UCSD-AML1 (cell line): ENCODE data around the gene CXCR5.

Source experiments
- DNase-seq: peaks from one replicate; lab custom pipeline; 2025; ENCODE audit not compliant: unreplicated experiment; lab: John Stamatoyannopoulos, UW

The CXCR5 gene

GRCh38 chr11:118924591-118925585, 41.2 kb downstream of the CXCR5 start:
- peak; percentile 59 for DNase-seq

GRCh38 chr11:118927554-118928100, 43.9 kb downstream of the CXCR5 start:
- no peak for DNase-seq

- DNase-seq, result peak; percentile 89
Measured at GRCh38 chr11:118928101-118928869, 44.6 kb downstream of the CXCR5 start.

- DNase-seq, result peak; percentile 82
Measured at GRCh38 chr11:118928870-118929500, 45.3 kb downstream of the CXCR5 start.

GRCh38 chr11:118929501-118930093, 45.9 kb downstream of the CXCR5 start:
- DNase-seq, result peak; percentile 83

- DNase-seq, result peak; percentile 85
Measured at GRCh38 chr11:118930094-118930712, 46.5 kb downstream of the CXCR5 start.

GRCh38 chr11:118931571-118931970, 47.9 kb downstream of the CXCR5 start:
- DNase-seq, result no peak

GRCh38 chr11:118933486-118933885, 49.8 kb downstream of the CXCR5 start:
- no peak for DNase-seq

GRCh38 chr11:118935376-118935775, 51.7 kb downstream of the CXCR5 start:
- DNase-seq, result no peak

- no peak for DNase-seq
Measured at GRCh38 chr11:118938491-118939403, 55.1 kb downstream of the CXCR5 start.

GRCh38 chr11:118939404-118939915, 55.8 kb downstream of the CXCR5 start:
- no peak for DNase-seq

GRCh38 chr11:118939953-118940598, 56.4 kb downstream of the CXCR5 start:
- peak; percentile 91 for DNase-seq

- DNase-seq, result no peak
Measured at GRCh38 chr11:118947091-118947490, 63.4 kb downstream of the CXCR5 start.
